ENCODE results near the gene PEPD. TPM values are rescaled to one million over a fixed set of nuclear protein-coding genes. Genes with fewer than 3 reads are reported as not detected.
"Not testable (repeated sequence)": the region's sequence is repeated elsewhere in the genome, so short reads cannot be mapped to it uniquely, and the experiment has no call there.

PEPD gene
- total RNA-seq, 1 donor from 2014 or later: 15.0 TPM

GRCh38 chr19:33486407-33486806 is 35.2 kb downstream of the PEPD start:
- peaks cover 11% of the 10 kb centered on the region for H3K9me3 Mint-ChIP-seq
- DNase-seq (ENCODE audit: low spot score): no peak
- no peak overlapping the region for H3K27ac Mint-ChIP-seq
- no peaks in the 10 kb centered on the region for H3K4me1 Mint-ChIP-seq (ENCODE audit: low read depth)
- intact Hi-C loops (cut with micrococcal nuclease): no loop called here
- H3K4me3 Mint-ChIP-seq: no peak overlapping the region
- no peaks in the 10 kb centered on the region for H3K36me3 Mint-ChIP-seq (ENCODE audit: low read depth)
- no peaks in the 10 kb centered on the region for H3K27me3 Mint-ChIP-seq (ENCODE audit: insufficient read depth)

- intact Hi-C loops (cut with micrococcal nuclease): no loop called here
- peaks cover 11% of the 10 kb centered on the region for H3K9me3 Mint-ChIP-seq
- no peaks in the 10 kb centered on the region for H3K4me1 Mint-ChIP-seq (ENCODE audit: low read depth)
- no peak overlapping the region for H3K4me3 Mint-ChIP-seq
- no peaks in the 10 kb centered on the region for H3K27me3 Mint-ChIP-seq (ENCODE audit: insufficient read depth)
- DNase-seq (ENCODE audit: low spot score): no peak
- H3K27ac Mint-ChIP-seq: no peak overlapping the region
- no peaks in the 10 kb centered on the region for H3K36me3 Mint-ChIP-seq (ENCODE audit: low read depth)
Observed at GRCh38 chr19:33484226-33484774, 37.3 kb downstream of the PEPD start.

- Mint-ChIP-seq H3K9me3 (peaks cover 11% of the 10 kb centered on the region), H3K4me3 (no peak overlapping the region)
- intact Hi-C loops (cut with micrococcal nuclease): no loop called here
Observed at GRCh38 chr19:33482476-33482875, 39.1 kb downstream of the PEPD start.

GRCh38 chr19:33481863-33482262 is 39.7 kb downstream of the PEPD start:
- H3K4me3 Mint-ChIP-seq: no peak overlapping the region
- H3K27ac Mint-ChIP-seq: no peak overlapping the region
- DNase-seq (ENCODE audit: low spot score): no peak
- H3K4me1 Mint-ChIP-seq (ENCODE audit: low read depth): no peaks in the 10 kb centered on the region
- intact Hi-C loops (cut with micrococcal nuclease): no loop called here
- peaks cover 11% of the 10 kb centered on the region for H3K9me3 Mint-ChIP-seq
- no peaks in the 10 kb centered on the region for H3K36me3 Mint-ChIP-seq (ENCODE audit: low read depth)
- H3K27me3 Mint-ChIP-seq (ENCODE audit: insufficient read depth): no peaks in the 10 kb centered on the region

More at GRCh38 chr19:33482476-33482875, 39.1 kb downstream of the PEPD start:
- no peaks in the 10 kb centered on the region for H3K27me3 Mint-ChIP-seq (ENCODE audit: insufficient read depth)
- no peak for DNase-seq (ENCODE audit: low spot score)
- no peaks in the 10 kb centered on the region for H3K4me1 Mint-ChIP-seq (ENCODE audit: low read depth)
- no peak overlapping the region for H3K27ac Mint-ChIP-seq
- no peaks in the 10 kb centered on the region for H3K36me3 Mint-ChIP-seq (ENCODE audit: low read depth)

GRCh38 chr19:33479570-33479969 is 42.0 kb downstream of the PEPD start:
- H3K36me3 Mint-ChIP-seq (ENCODE audit: low read depth); DNase-seq (ENCODE audit: low spot score); intact Hi-C loops (cut with micrococcal nuclease); H3K4me1 Mint-ChIP-seq (ENCODE audit: low read depth); H3K27me3 Mint-ChIP-seq (ENCODE audit: insufficient read depth); H3K4me3 Mint-ChIP-seq; H3K27ac Mint-ChIP-seq: not testable (repeated sequence)
- peaks cover 11% of the 10 kb centered on the region for H3K9me3 Mint-ChIP-seq

- no peaks in the 10 kb centered on the region for H3K36me3 Mint-ChIP-seq (ENCODE audit: low read depth)
- no peak for DNase-seq (ENCODE audit: low spot score)
- no peak overlapping the region for H3K27ac Mint-ChIP-seq
- H3K9me3 Mint-ChIP-seq: peaks cover 5% of the 10 kb centered on the region
- intact Hi-C loops (cut with micrococcal nuclease): no loop called here
- no peaks in the 10 kb centered on the region for H3K27me3 Mint-ChIP-seq (ENCODE audit: insufficient read depth)
- H3K4me3 Mint-ChIP-seq: no peak overlapping the region
- no peaks in the 10 kb centered on the region for H3K4me1 Mint-ChIP-seq (ENCODE audit: low read depth)
Observed at GRCh38 chr19:33477781-33478180, 43.8 kb downstream of the PEPD start.

- H3K27me3 Mint-ChIP-seq (ENCODE audit: insufficient read depth): no peaks in the 10 kb centered on the region
- H3K4me3 Mint-ChIP-seq: no peak overlapping the region
- no peaks in the 10 kb centered on the region for H3K36me3 Mint-ChIP-seq (ENCODE audit: low read depth)
- no peaks in the 10 kb centered on the region for H3K9me3 Mint-ChIP-seq
- intact Hi-C loops (cut with micrococcal nuclease): no loop called here
- DNase-seq (ENCODE audit: low spot score): no peak
- H3K4me1 Mint-ChIP-seq (ENCODE audit: low read depth): no peaks in the 10 kb centered on the region
- no peak overlapping the region for H3K27ac Mint-ChIP-seq
Observed at GRCh38 chr19:33476151-33476707, 45.4 kb downstream of the PEPD start.

- no peak overlapping the region for H3K27ac Mint-ChIP-seq
- no peaks in the 10 kb centered on the region for H3K4me1 Mint-ChIP-seq (ENCODE audit: low read depth)
- H3K9me3 Mint-ChIP-seq: no peaks in the 10 kb centered on the region
- no peak overlapping the region for H3K4me3 Mint-ChIP-seq
- no peak for DNase-seq (ENCODE audit: low spot score)
- no peaks in the 10 kb centered on the region for H3K36me3 Mint-ChIP-seq (ENCODE audit: low read depth)
- intact Hi-C loops (cut with micrococcal nuclease): no loop called here
- H3K27me3 Mint-ChIP-seq (ENCODE audit: insufficient read depth): no peaks in the 10 kb centered on the region
Observed at GRCh38 chr19:33473653-33474305, 47.8 kb downstream of the PEPD start.

- Mint-ChIP-seq H3K9me3 (no peaks in the 10 kb centered on the region), H3K36me3 (ENCODE audit: low read depth) (no peaks in the 10 kb centered on the region), H3K4me1 (ENCODE audit: low read depth) (no peaks in the 10 kb centered on the region), H3K4me3 (no peak overlapping the region), H3K27me3 (ENCODE audit: insufficient read depth) (no peaks in the 10 kb centered on the region), H3K27ac (no peak overlapping the region)
- intact Hi-C loops (cut with micrococcal nuclease): no loop called here
- no peak for DNase-seq (ENCODE audit: low spot score)
Observed at GRCh38 chr19:33472691-33473652, 48.6 kb downstream of the PEPD start.

GRCh38 chr19:33472226-33472625 is 49.4 kb downstream of the PEPD start:
- no peak for DNase-seq (ENCODE audit: low spot score)
- Mint-ChIP-seq H3K27ac (no peak overlapping the region), H3K27me3 (ENCODE audit: insufficient read depth) (no peaks in the 10 kb centered on the region), H3K36me3 (ENCODE audit: low read depth) (no peaks in the 10 kb centered on the region), H3K4me3 (no peak overlapping the region), H3K4me1 (ENCODE audit: low read depth) (no peaks in the 10 kb centered on the region), H3K9me3 (no peaks in the 10 kb centered on the region)
- intact Hi-C loops (cut with micrococcal nuclease): no loop called here

- no peaks in the 10 kb centered on the region for H3K4me1 Mint-ChIP-seq (ENCODE audit: low read depth)
- intact Hi-C loops (cut with micrococcal nuclease): no loop called here
- H3K27ac Mint-ChIP-seq: no peak overlapping the region
- H3K4me3 Mint-ChIP-seq: no peak overlapping the region
- H3K27me3 Mint-ChIP-seq (ENCODE audit: insufficient read depth): no peaks in the 10 kb centered on the region
- no peaks in the 10 kb centered on the region for H3K36me3 Mint-ChIP-seq (ENCODE audit: low read depth)
- DNase-seq (ENCODE audit: low spot score): no peak
- H3K9me3 Mint-ChIP-seq: no peaks in the 10 kb centered on the region
Observed at GRCh38 chr19:33471111-33471996, 50.2 kb downstream of the PEPD start.

- Mint-ChIP-seq H3K36me3 (ENCODE audit: low read depth) (no peaks in the 10 kb centered on the region), H3K27ac (no peak overlapping the region), H3K9me3 (no peaks in the 10 kb centered on the region)
Observed at GRCh38 chr19:33470686-33471085, 50.9 kb downstream of the PEPD start.

More at GRCh38 chr19:33470686-33471085, 50.9 kb downstream of the PEPD start:
- intact Hi-C loops (cut with micrococcal nuclease): no loop called here
- Mint-ChIP-seq H3K4me3 (no peak overlapping the region), H3K4me1 (ENCODE audit: low read depth) (no peaks in the 10 kb centered on the region), H3K27me3 (ENCODE audit: insufficient read depth) (no peaks in the 10 kb centered on the region)
- DNase-seq (ENCODE audit: low spot score): no peak
